H1 (cell line): Measurements from ENCODE around the gene HPD. TPM values are rescaled to one million over a fixed set of nuclear protein-coding genes. Genes with fewer than 3 reads are reported as not detected.

Experiments used
- CTCF ChIA-PET: fragments of 300-600 bp; sonication (Branson Sonifier 250); formaldehyde crosslinking; loops from one replicate; lab custom pipeline; 2021; ENCODE audit not compliant: partially characterized antibody; lab: Charles Lee
- POLR2A ChIA-PET: fragments of 300-600 bp; sonication (Branson Sonifier 250); formaldehyde crosslinking; loops from one replicate; lab custom pipeline; 2021; ENCODE audit warnings: inconsistent platforms; ENCODE audit not compliant: partially characterized antibody; lab: Charles Lee
- DNase-seq, 2 experiments: peaks; one replicate each; pipeline versions ENCODE4 v3.0.0 to v3.0.0-alpha.2; 2010 to 2022; ENCODE audit warnings: low spot score in 2 of 2, low read depth in 1 of 2, mixed read lengths in 1 of 2
- FAIRE-seq: peaks from 2 replicates; lab custom pipeline; 2011; peaks lifted over from hg19 to GRCh38; lab: Jason Lieb, UNC
- H2AFZ ChIP-seq: 2 replicates; pipeline ENCODE4 v1.8.1; 2012; ENCODE audit warnings: low read length, inconsistent platforms
- H2AK5ac ChIP-seq: 2 replicates; pipeline ENCODE4 v1.6.1; 2013; ENCODE audit warnings: low read depth, low read length
- H2BK120ac ChIP-seq: replicated peaks from 2 replicates; pipeline ENCODE3; 2013; ENCODE audit warnings: low read depth, low read length, inconsistent platforms
- H2BK12ac ChIP-seq: 2 replicates; pipeline ENCODE4 v1.6.1; 2013; ENCODE audit warnings: low read depth, low read length
- H2BK15ac ChIP-seq: 2 replicates; pipeline ENCODE4 v1.6.1; 2013; ENCODE audit warnings: low read length
- H2BK20ac ChIP-seq: 2 replicates; pipeline ENCODE4 v1.6.1; 2013; ENCODE audit warnings: low read length
- H2BK5ac ChIP-seq: 2 replicates; pipeline ENCODE4 v1.6.1; 2013; ENCODE audit warnings: low read depth, low read length
- H3K14ac ChIP-seq: 2 replicates; pipeline ENCODE4 v1.6.1; 2013; ENCODE audit warnings: inconsistent platforms; ENCODE audit not compliant: insufficient read length
- H3K18ac ChIP-seq: 2 replicates; pipeline ENCODE4 v1.6.1; 2013; ENCODE audit warnings: low read length; ENCODE audit errors: extremely low read depth
- H3K23ac ChIP-seq: 2 replicates; pipeline ENCODE4 v1.6.1; 2013; ENCODE audit warnings: inconsistent platforms; ENCODE audit not compliant: insufficient read length
- H3K23me2 ChIP-seq: 2 replicates; pipeline ENCODE4 v1.6.1; 2013; ENCODE audit warnings: low read depth, low read length
- H3K27ac ChIP-seq: 2 replicates; pipeline ENCODE4 v1.6.1; 2011; ENCODE audit warnings: low read depth, low read length, inconsistent platforms
- H3K27me3 ChIP-seq, 4 experiments: replicated peaks in 1 of 4; 1 replicate in 1 of 4; 2 replicates in 3 of 4; pipeline versions ENCODE4 v1.6.1 to v1.8.1; 2011 to 2013; ENCODE audit warnings: low read length in 3 of 4, mild to moderate bottlenecking in 3 of 4, inconsistent platforms in 2 of 4, mixed read lengths in 2 of 4, moderate library complexity in 1 of 4; ENCODE audit not compliant: control insufficient read depth in 3 of 4, insufficient read depth in 3 of 4; ENCODE audit errors: extremely low read depth in 1 of 4
- H3K36me3 ChIP-seq, 4 experiments: 2 replicates each; pipeline versions ENCODE4 v1.6.1 to v1.8.1; 2011 to 2013; ENCODE audit warnings: mild to moderate bottlenecking in 4 of 4, low read length in 3 of 4, moderate library complexity in 2 of 4, control low read depth in 1 of 4, inconsistent platforms in 1 of 4; ENCODE audit not compliant: insufficient read depth in 4 of 4, control insufficient read depth in 2 of 4
- H3K4ac ChIP-seq: replicated peaks from 2 replicates; pipeline ENCODE3; 2013; ENCODE audit warnings: low read length, low read depth, mixed read lengths, inconsistent platforms; ENCODE audit not compliant: insufficient read length
- H3K4me1 ChIP-seq, 4 experiments: replicated peaks in 1 of 4; 1 replicate in 1 of 4; 2 replicates in 3 of 4; pipeline versions ENCODE4 v1.6.1 to v1.8.1; 2011 to 2013; ENCODE audit warnings: low read length in 3 of 4, inconsistent platforms in 2 of 4, mixed read lengths in 1 of 4; ENCODE audit not compliant: insufficient read depth in 4 of 4, control insufficient read depth in 3 of 4
- H3K4me2 ChIP-seq, 2 experiments: 2 replicates each; pipeline versions ENCODE4 v1.6.1 to v1.8.1; 2011 to 2013; ENCODE audit warnings: low read depth in 2 of 2, low read length in 2 of 2, control low read depth in 1 of 2, inconsistent platforms in 1 of 2, mild to moderate bottlenecking in 1 of 2; ENCODE audit not compliant: insufficient read depth in 1 of 2
- H3K4me3 ChIP-seq, 4 experiments: fragments of 200-600, 300-600 bp in 1 of 4; sonication (generic), shearing (Covaris generic), sonication (Bioruptor Twin) in 1 of 4; 2 replicates each; pipeline versions ENCODE4 v1.5.1 to v1.8.1; 2011 to 2016; ENCODE audit warnings: low read length in 4 of 4, low read depth in 3 of 4, control low read depth in 2 of 4, inconsistent platforms in 2 of 4, mild to moderate bottlenecking in 2 of 4, mixed read lengths in 1 of 4, moderate library complexity in 1 of 4; ENCODE audit not compliant: insufficient read depth in 2 of 4; ENCODE audit errors: extremely low read depth in 1 of 4
- H3K56ac ChIP-seq: replicated peaks from 2 replicates; pipeline ENCODE3; 2013; ENCODE audit warnings: low read depth, mild to moderate bottlenecking, mixed read lengths, low read length, inconsistent platforms; ENCODE audit not compliant: insufficient read length
- H3K79me1 ChIP-seq: 2 replicates; pipeline ENCODE4 v1.6.1; 2013; ENCODE audit warnings: low read depth, low read length, control low read depth
- H3K79me2 ChIP-seq, 2 experiments: 2 replicates each; pipeline versions ENCODE4 v1.6.1 to v1.8.1; 2012 to 2013; ENCODE audit warnings: low read length in 2 of 2, mild to moderate bottlenecking in 2 of 2, inconsistent platforms in 1 of 2; ENCODE audit not compliant: insufficient read depth in 2 of 2, control insufficient read depth in 1 of 2
- H3K9ac ChIP-seq, 4 experiments: replicated peaks in 1 of 4; 1 replicate in 1 of 4; 2 replicates in 3 of 4; pipeline versions ENCODE4 v1.6.1 to v1.8.1; 2011 to 2013; ENCODE audit warnings: low read depth in 3 of 4, low read length in 3 of 4, control low read depth in 2 of 4, mild to moderate bottlenecking in 2 of 4, moderate library complexity in 2 of 4, inconsistent platforms in 1 of 4; ENCODE audit errors: extremely low read depth in 1 of 4
- H3K9me3 ChIP-seq, 2 experiments: 2 replicates each; pipeline versions ENCODE4 v1.6.1 to v1.8.1; 2012 to 2013; ENCODE audit warnings: mild to moderate bottlenecking in 2 of 2, moderate library complexity in 2 of 2, control low read depth in 1 of 2, inconsistent platforms in 1 of 2, low read depth in 1 of 2, low read length in 1 of 2, mixed read lengths in 1 of 2; ENCODE audit not compliant: insufficient read depth in 2 of 2
- H4K20me1 ChIP-seq, 2 experiments: replicated peaks in 1 of 2; 2 replicates each; pipeline versions ENCODE3 to v1.8.1; 2011 to 2013; ENCODE audit warnings: inconsistent platforms in 2 of 2, low read length in 2 of 2, mild to moderate bottlenecking in 1 of 2; ENCODE audit not compliant: insufficient read depth in 2 of 2, control insufficient read depth in 1 of 2
- H4K5ac ChIP-seq: 2 replicates; pipeline ENCODE4 v1.6.1; 2013; ENCODE audit warnings: low read length, low read depth, mixed read lengths, inconsistent platforms; ENCODE audit not compliant: insufficient read length
- H4K8ac ChIP-seq: 2 replicates; pipeline ENCODE4 v1.8.0; 2013; ENCODE audit warnings: mild to moderate bottlenecking, moderate library complexity, low read length, inconsistent platforms; ENCODE audit not compliant: insufficient read depth; ENCODE audit errors: extremely low read depth
- H4K91ac ChIP-seq: replicated peaks from 2 replicates; pipeline ENCODE3; 2013; ENCODE audit warnings: low read length, mixed read lengths, inconsistent platforms; ENCODE audit not compliant: insufficient read length
- ASH2L ChIP-seq: fragments of 200-600, 300-600 bp; sonication (generic); IDR thresholded peaks from one replicate; pipeline ENCODE4 v1.7.1; 2017; ENCODE audit warnings: low read length
- NANOG ChIP-seq: IDR thresholded peaks from 2 replicates; pipeline ENCODE4 v1.6.1; 2011; ENCODE audit warnings: low read length, low read depth, mild to moderate bottlenecking, inconsistent platforms; ENCODE audit not compliant: insufficient read depth, poor library complexity, severe bottlenecking
- WGBS, 2 experiments: shearing (Covaris generic) in 1 of 2; methylation state at CpG; one replicate each; pipeline versions ENCODE4 v1.1.6 to v1.1.7; 2013 to 2015; ENCODE audit warnings: low lambda C conversion rate in 2 of 2, mixed read lengths in 2 of 2, inconsistent platforms in 1 of 2, low coverage in 1 of 2, missing lambda C conversion rate in 1 of 2; ENCODE audit not compliant: insufficient replicate concordance in 2 of 2, insufficient coverage in 1 of 2, insufficient read length in 1 of 2; ENCODE audit errors: extremely low coverage in 1 of 2, missing lambda C conversion rate in 1 of 2; 5-methylcytosine and 5-hydroxymethylcytosine counted together
- polyA plus RNA-seq, 7 experiments: library from polyadenylated mRNA; depleted of rRNA in 3 of 7; stranded (reverse) in 5 of 7; unstranded in 2 of 7; fragments of >200 nt in 5 of 7; fragments of 200-250 nt in 2 of 7; gene quantifications; 1 replicate in 5 of 7; 2 replicates in 1 of 7; 4 replicates in 1 of 7; pipeline versions ENCODE4 v1.2.1 to v1.2.3, GENCODE V29; 2011 to 2013; ENCODE audit warnings: missing spikeins in 2 of 7, mixed read lengths in 2 of 7
- total RNA-seq: library from RNA; stranded (reverse); fragmentation: NEBNext Ultra II Directional; extraction: Animal tissue kit (Norgen Biotek cat#: 25700); gene quantifications from 2 replicates; pipeline ENCODE4 v1.2.1, GENCODE V29; 2021

Gene HPD
- total and polyA plus RNA-seq, 2 of the 8 experiments (the other 6 are each of a cell fraction or from before 2014, with no cell fraction given) = 0.48 to 0.56 TPM

DNA sequence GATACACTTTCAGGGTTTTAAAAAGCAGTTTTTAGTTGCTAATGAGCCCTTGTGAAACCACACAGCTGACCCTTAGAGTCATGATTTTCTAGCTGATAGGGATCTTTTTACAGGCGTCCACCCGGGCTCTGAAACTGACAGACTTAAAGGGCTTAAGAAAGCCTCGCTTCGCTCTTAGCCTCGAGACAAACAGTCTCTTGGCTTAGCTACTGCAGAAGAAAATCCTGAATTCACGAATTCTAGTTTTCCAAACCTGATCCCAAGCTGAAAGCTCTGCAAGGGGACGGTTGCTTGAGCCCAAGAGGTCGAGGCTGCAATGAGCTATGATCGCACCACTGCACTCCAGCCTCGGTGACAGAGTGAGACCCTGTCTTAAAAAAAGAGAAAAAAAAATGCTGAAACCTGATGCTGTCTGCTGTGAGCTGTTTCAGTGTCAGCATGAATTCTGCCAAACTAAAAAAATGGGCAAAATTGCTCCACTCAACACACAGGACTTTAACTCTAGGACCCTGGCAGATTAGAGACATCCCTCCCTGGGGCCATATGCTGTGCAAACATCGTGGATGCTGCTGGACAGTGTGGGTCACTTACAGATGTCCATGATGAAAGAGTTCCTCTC lies 3.1 kb upstream of the HPD start:
- Histone ChIP-seq H3K9me3 (no peaks in the 10 kb centered on the region), H2BK20ac (no peak overlapping the region), H3K4ac (no peak overlapping the region), H4K8ac (no peak overlapping the region), H3K4me3 (no peak overlapping the region), H2BK12ac (no peak overlapping the region), H3K36me3 (no peaks in the 10 kb centered on the region), H4K5ac (no peak overlapping the region), H2BK120ac (no peak overlapping the region), H4K91ac (no peak overlapping the region), H3K23ac (no peak overlapping the region)
- POLR2A ChIA-PET = interaction anchor here (1.5 kb wide), 1 partner anchor 16 kb away, joined by 4 read pairs; no protein-coding TSS in a partner anchor
- FAIRE-seq = no peak
- TF ChIP-seq NANOG (no peak), ASH2L (no peak)
- TF ChIP-seq, all 59 proteins: peak for 0
- H3K4me2 ChIP-seq = no peak overlapping the region
- H2BK5ac ChIP-seq = no peak overlapping the region
- CTCF ChIA-PET = interaction anchor here (0.6 to 4.1 kb wide), 12 partner anchors 8 to 418 kb away, joined by 3 to 20 read pairs (median 4); partner anchors contain the start of genes PSMD9 and RHOF
- H3K79me1 ChIP-seq = no peaks in the 10 kb centered on the region
- no peak overlapping the region for H3K56ac ChIP-seq
- H3K14ac ChIP-seq = no peak overlapping the region
- H2AK5ac ChIP-seq = no peak overlapping the region
- no peaks in the 10 kb centered on the region for H3K79me2 ChIP-seq
- no peaks in the 10 kb centered on the region; a peak in 1 of 7 replicates for H3K27me3 ChIP-seq
- no peak overlapping the region for H2BK15ac ChIP-seq
- no peak for DNase-seq
- H3K23me2 ChIP-seq = no peaks in the 10 kb centered on the region
- H4K20me1 ChIP-seq = no peaks in the 10 kb centered on the region
- no peak overlapping the region for H2AFZ ChIP-seq
- 81% methylated on average over 11 of the region's 11 CpGs; no CpG with 5 or more reads in 1 of the 2 experiments for WGBS, 2 experiments
- peaks cover 0 to 17% (median 11%) of the 10 kb centered on the region in 4 experiments; a peak in 5 of 7 replicates for H3K4me1 ChIP-seq
- 0 out of 7 replicates have a peak overlapping the region, but pooled peaks of 1 of the 4 experiments have one; percentile 11 for H3K9ac ChIP-seq
- H3K27ac ChIP-seq = no peak overlapping the region
- no peak overlapping the region for H3K18ac ChIP-seq
